HepG2 (cell line): ENCODE data around the gene KANK4. TPM values are rescaled to one million over a fixed set of nuclear protein-coding genes. Genes with fewer than 3 reads are reported as not detected.

Source experiments
- CBFB ChIP-seq: sonication (generic); formaldehyde crosslinking; IDR thresholded peaks from 2 replicates; pipeline ENCODE4 v1.4.0; 2020; ENCODE audit warnings: missing genetic modification reagents
- CBX2 ChIP-seq, 2 experiments: fragments of 200-600 bp in 1 of 2; sonication (generic); formaldehyde crosslinking in 1 of 2; IDR thresholded peaks; 2 replicates each; pipeline versions ENCODE4 v1.7.0 to v1.8.1; 2018 to 2022; ENCODE audit warnings: low read depth in 2 of 2, low read length in 1 of 2, mild to moderate bottlenecking in 1 of 2, missing genetic modification reagents in 1 of 2
- EHMT2 ChIP-seq: fragments of 200-600 bp; sonication (generic); IDR thresholded peaks from 2 replicates; pipeline ENCODE4 v1.7.0; 2017; ENCODE audit warnings: antibody characterized with exemption, low read depth, low read length, borderline replicate concordance
- EP300 ChIP-seq, 3 experiments: sonication (generic) in 1 of 3; formaldehyde crosslinking in 1 of 3; IDR thresholded peaks; 2 replicates each; pipeline versions ENCODE4 v1.5.1 to v1.6.1; 2011 to 2020; ENCODE audit warnings: low read depth in 2 of 3, low read length in 2 of 3, borderline replicate concordance in 1 of 3, improper control_type of control experiment in 1 of 3, mild to moderate bottlenecking in 1 of 3, missing genetic modification reagents in 1 of 3, moderate library complexity in 1 of 3
- FOXP4 ChIP-seq: sonication (generic); formaldehyde crosslinking; IDR thresholded peaks from 2 replicates; pipeline ENCODE4 v1.4.0; 2020; ENCODE audit warnings: missing genetic modification reagents
- HDAC2 ChIP-seq: sonication (generic); formaldehyde crosslinking; IDR thresholded peaks from 2 replicates; pipeline ENCODE4 v1.4.0; 2020; ENCODE audit warnings: missing genetic modification reagents
- HIC2 ChIP-seq: sonication (generic); formaldehyde crosslinking; IDR thresholded peaks from 2 replicates; pipeline ENCODE4 v1.9.0; 2022; ENCODE audit warnings: low read depth, missing genetic modification reagents
- HOMEZ ChIP-seq: IDR thresholded peaks from 2 replicates; pipeline ENCODE4 v1.6.1; 2016; ENCODE audit warnings: low read depth
- KMT2A ChIP-seq: sonication (generic); formaldehyde crosslinking; IDR thresholded peaks from 2 replicates; pipeline ENCODE4 v1.4.0; 2020; ENCODE audit warnings: missing genetic modification reagents
- MAF1 ChIP-seq: sonication (generic); formaldehyde crosslinking; IDR thresholded peaks from 2 replicates; pipeline ENCODE4 v1.5.0; 2020; ENCODE audit warnings: missing genetic modification reagents, borderline replicate concordance
- MATR3 ChIP-seq: sonication (generic); formaldehyde crosslinking; IDR thresholded peaks from 2 replicates; pipeline ENCODE4 v1.4.0; 2020; ENCODE audit warnings: missing genetic modification reagents
- MED13 ChIP-seq: sonication (generic); formaldehyde crosslinking; IDR thresholded peaks from 2 replicates; pipeline ENCODE4 v1.5.0; 2020; ENCODE audit warnings: missing genetic modification reagents
- MTF2 ChIP-seq: sonication (generic); formaldehyde crosslinking; IDR thresholded peaks from 2 replicates; pipeline ENCODE4 v1.5.0; 2020; ENCODE audit warnings: missing genetic modification reagents, borderline replicate concordance
- RARA ChIP-seq: IDR thresholded peaks from 2 replicates; pipeline ENCODE4 v1.6.1; 2016; ENCODE audit warnings: missing genetic modification reagents, missing compliant biosample characterization
- RNF2 ChIP-seq: fragments of 450-650 bp; conservative IDR thresholded peaks from 2 replicates; pipeline ENCODE4 v1.6.1; 2016; ENCODE audit warnings: low read depth
- SCMH1 ChIP-seq: sonication (generic); formaldehyde crosslinking; IDR thresholded peaks from 2 replicates; pipeline ENCODE4 v1.9.0; 2021; ENCODE audit warnings: missing genetic modification reagents, mild to moderate bottlenecking, borderline replicate concordance
- SRY ChIP-seq: sonication (generic); formaldehyde crosslinking; IDR thresholded peaks from 2 replicates; pipeline ENCODE4 v1.8.0; 2022; ENCODE audit warnings: mild to moderate bottlenecking, missing genetic modification reagents
- ZBTB1 ChIP-seq: sonication (generic); formaldehyde crosslinking; IDR thresholded peaks from 2 replicates; pipeline ENCODE4 v1.4.0; 2020; ENCODE audit warnings: missing genetic modification reagents, borderline replicate concordance
- ZMYM3 ChIP-seq: sonication (generic); formaldehyde crosslinking; IDR thresholded peaks from 2 replicates; pipeline ENCODE4 v1.5.1; 2020; ENCODE audit warnings: mild to moderate bottlenecking, missing genetic modification reagents
- ZNF230 ChIP-seq: sonication (generic); formaldehyde crosslinking; IDR thresholded peaks from 2 replicates; pipeline ENCODE4 v1.4.0; 2020; ENCODE audit warnings: mild to moderate bottlenecking, missing genetic modification reagents
- ZNF550 ChIP-seq: sonication (generic); formaldehyde crosslinking; IDR thresholded peaks from 2 replicates; pipeline ENCODE4 v1.4.0; 2020; ENCODE audit warnings: mild to moderate bottlenecking, missing genetic modification reagents, borderline replicate concordance
- ZNF615 ChIP-seq: sonication (generic); formaldehyde crosslinking; IDR thresholded peaks from 2 replicates; pipeline ENCODE4 v1.5.0; 2020; ENCODE audit warnings: mild to moderate bottlenecking, missing genetic modification reagents, borderline replicate concordance
- ZNF878 ChIP-seq: sonication (generic); formaldehyde crosslinking; IDR thresholded peaks from 2 replicates; pipeline ENCODE4 v1.8.1; 2023; ENCODE audit warnings: mild to moderate bottlenecking, missing genetic modification reagents, moderate library complexity
- ZNF891 ChIP-seq: sonication (generic); formaldehyde crosslinking; IDR thresholded peaks from 2 replicates; pipeline ENCODE4 v1.5.0; 2020; ENCODE audit warnings: mild to moderate bottlenecking, missing genetic modification reagents
- polyA plus RNA-seq, 8 experiments: library from polyadenylated mRNA; depleted of rRNA in 3 of 8; stranded (reverse) in 7 of 8; unstranded in 1 of 8; fragments of >200 nt; fragmentation: Illumina TruSeq in 4 of 8; extraction: Trizol in 4 of 8; gene quantifications; 2 replicates each; pipeline versions ENCODE4 v1.2.1 to v1.2.3, GENCODE V29; 2011 to 2016; ENCODE audit warnings: low read depth in 4 of 8, missing spikeins in 1 of 8, mixed read lengths in 1 of 8; ENCODE audit not compliant: insufficient read depth in 1 of 8
- total RNA-seq, 5 experiments: library from RNA; depleted of rRNA; stranded (reverse); fragments of >200 nt; fragmentation: Illumina TruSeq; extraction: Trizol; gene quantifications; 2 replicates each; pipeline ENCODE4 v1.2.3, GENCODE V29; 2016; ENCODE audit warnings: low read depth in 1 of 5

Gene KANK4
- total and polyA plus RNA-seq, 2 of the 13 experiments (the other 11 are each of a cell fraction or from before 2014, with no cell fraction given) = 16.1 to 25.7 TPM

GRCh38 chr1:62285984-62286785 is 33.0 kb downstream of the KANK4 start (continued):
- TF ChIP-seq HOMEZ (CRISPR knock-in tag) (0 out of 2 replicates have a peak, but pooled peaks have one; percentile 47), EHMT2 (no peak), MTF2 (CRISPR knock-in tag) (no peak), CBFB (CRISPR knock-in tag) (no peak), ZNF891 (CRISPR knock-in tag) (no peak), EP300 (IDR thresholded peaks at IDR 0.05; ENCODE audit: low read depth in 2 of 2, low read length in 2 of 2) (peak in 1 of 2 experiments; percentile 40; a peak in 1 of 4 replicates), EP300 (CRISPR knock-in tag; IDR thresholded peaks at IDR 0.05; ENCODE audit: borderline replicate concordance) (no peak), SCMH1 (no peak), RARA (CRISPR knock-in tag) (peak; percentile 53; the same call in 1 of the 2 replicates), MED13 (CRISPR knock-in tag) (0 out of 2 replicates have a peak, but pooled peaks have one; percentile 3), SRY (CRISPR knock-in tag) (no peak), ZMYM3 (CRISPR knock-in tag) (peak; percentile 12; the same call in 1 of the 2 replicates), ZBTB1 (CRISPR knock-in tag) (no peak), KMT2A (CRISPR knock-in tag) (peak; percentile 43; the same call in 1 of the 2 replicates), RNF2 (no peak), MAF1 (CRISPR knock-in tag) (no peak), ZNF230 (CRISPR knock-in tag) (no peak), HIC2 (no peak), ZNF550 (CRISPR knock-in tag) (no peak), CBX2 (IDR thresholded peaks at IDR 0.05; ENCODE audit: low read depth, low read length) (no peak), CBX2 (CRISPR knock-in tag; IDR thresholded peaks at IDR 0.05; ENCODE audit: low read depth) (no peak), FOXP4 (CRISPR knock-in tag) (no peak), MATR3 (no peak), HDAC2 (peak; percentile 46; the same call in 1 of the 2 replicates), ZNF615 (no peak), ZNF878 (CRISPR knock-in tag) (no peak)
